DOHH2 (cell line): ENCODE results near the gene PCCB.

Experiments
- CTCF ChIP-seq: fragments of 200-600 bp; sonication (generic); IDR thresholded peaks from one replicate; pipeline ENCODE4 v1.5.1; 2014; ENCODE audit warnings: antibody characterized with exemption, mild to moderate bottlenecking, low read depth, low read length; ENCODE audit not compliant: poor library complexity, severe bottlenecking
- EZH2phosphoT487 ChIP-seq: fragments of 200-600 bp; sonication (generic); IDR thresholded peaks from 2 replicates; pipeline ENCODE4 v1.6.1; 2017; ENCODE audit warnings: borderline replicate concordance, mild to moderate bottlenecking, antibody characterized with exemption, low read length, moderate library complexity, mixed read lengths

- TF ChIP-seq EZH2phosphoT487 (no peak), CTCF (no peak)
Observed at GRCh38 chr3:136297826-136298225, 47.7 kb downstream of the PCCB start.
